Fibroblast of skin of left quadriceps (primary cell): ENCODE measurements around the gene LMF1.

Experiments used
- DNase-seq, 2 experiments: peaks; one replicate each; pipeline ENCODE4 v3.0.0-alpha.2; 2013; ENCODE audit warnings: low read depth in 2 of 2

Gene LMF1

GRCh38 chr16:970766-971581 is at the start of gene LMF1:
Gene LMF1 (minus strand): TSS chr16:970984. CDS start chr16:970980, 4 bp downstream.
- DNase-seq, result peak; percentile 72 to 75

GRCh38 chr16:1020091-1020399 is 49.3 kb upstream of the LMF1 start:
- DNase-seq, result no peak

- DNase-seq, result no peak
Observed at GRCh38 chr16:1019231-1020090, 48.7 kb upstream of the LMF1 start.

- no peak for DNase-seq
Observed at GRCh38 chr16:1018447-1019198, 47.8 kb upstream of the LMF1 start.

- no peak for DNase-seq
Observed at GRCh38 chr16:1014771-1015495, 44.1 kb upstream of the LMF1 start.

- DNase-seq, result no peak
Observed at GRCh38 chr16:1014221-1014620, 43.4 kb upstream of the LMF1 start.

GRCh38 chr16:1013593-1013900 is 42.8 kb upstream of the LMF1 start:
- no peak for DNase-seq

- no peak for DNase-seq
Observed at GRCh38 chr16:1012722-1013592, 42.2 kb upstream of the LMF1 start.

GRCh38 chr16:1012135-1012534 is 41.4 kb upstream of the LMF1 start:
- no peak for DNase-seq

- no peak for DNase-seq
Observed at GRCh38 chr16:1011316-1012082, 40.7 kb upstream of the LMF1 start.

- no peak for DNase-seq
Observed at GRCh38 chr16:1010815-1011214, 40.0 kb upstream of the LMF1 start.

- DNase-seq, result no peak
Observed at GRCh38 chr16:1010251-1010650, 39.5 kb upstream of the LMF1 start.

GRCh38 chr16:1009358-1010150 is 38.8 kb upstream of the LMF1 start:
- DNase-seq, result no peak

- no peak for DNase-seq
Observed at GRCh38 chr16:1008085-1008484, 37.3 kb upstream of the LMF1 start.

- no peak for DNase-seq
Observed at GRCh38 chr16:1007284-1007850, 36.6 kb upstream of the LMF1 start.

GRCh38 chr16:1006781-1007180 is 36.0 kb upstream of the LMF1 start:
- DNase-seq, result no peak

- DNase-seq, result no peak
Observed at GRCh38 chr16:1005286-1005685, 34.5 kb upstream of the LMF1 start.

GRCh38 chr16:1003391-1004347 is 32.9 kb upstream of the LMF1 start:
- DNase-seq, result no peak
